HG03521 (cell line): ENCODE measurements around the gene GLIS1.

Experiments used
- ATAC-seq: cut with Tn5 transposase; IDR thresholded peaks from one replicate; pipeline ENCODE4 v1.9.1; 2021; ENCODE audit warnings: mild to moderate bottlenecking, moderate library complexity; ENCODE audit not compliant: unreplicated experiment

GLIS1 gene

DNA sequence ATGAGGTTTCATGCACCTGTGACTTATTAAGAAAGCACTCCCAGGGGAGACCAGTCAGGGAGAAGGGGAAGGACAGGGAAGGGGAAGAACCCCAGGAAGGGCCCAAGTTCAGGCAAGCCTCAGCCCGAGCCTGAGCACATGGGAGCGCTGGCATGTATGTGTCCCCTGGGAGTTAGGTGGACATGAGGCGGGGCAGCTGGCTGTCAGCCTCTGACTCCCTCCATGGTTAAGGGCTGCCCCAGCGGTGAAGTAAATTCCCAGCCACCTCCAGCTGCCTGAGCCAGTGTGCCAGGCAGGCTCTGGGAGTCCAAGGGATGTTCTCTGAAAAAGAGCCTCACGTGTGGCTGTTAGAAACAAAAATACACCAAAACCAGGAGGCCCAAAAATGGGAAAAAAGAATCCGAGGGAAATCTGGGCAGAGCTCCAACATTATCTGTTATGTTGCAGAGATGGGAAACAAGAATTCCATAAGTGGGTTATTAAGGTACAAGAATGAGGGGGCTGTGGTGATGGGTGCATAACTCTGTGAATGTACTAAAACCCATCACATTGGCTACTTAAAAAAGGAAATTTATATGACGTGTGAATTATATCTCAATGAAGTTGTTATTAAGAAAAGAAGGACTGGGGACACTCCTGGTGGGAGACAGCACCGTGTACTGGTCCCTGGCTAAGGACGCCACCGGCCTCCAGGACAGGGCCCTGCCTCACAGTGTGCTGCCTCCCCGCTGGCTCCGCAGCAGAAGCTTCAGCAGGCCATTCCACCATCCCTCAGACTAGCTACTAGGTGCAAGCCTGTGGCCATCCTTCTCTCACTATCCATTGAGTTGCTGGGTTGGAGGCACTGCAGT, 261.1 kb downstream of the GLIS1 start:
- ATAC-seq, result no peak

DNA sequence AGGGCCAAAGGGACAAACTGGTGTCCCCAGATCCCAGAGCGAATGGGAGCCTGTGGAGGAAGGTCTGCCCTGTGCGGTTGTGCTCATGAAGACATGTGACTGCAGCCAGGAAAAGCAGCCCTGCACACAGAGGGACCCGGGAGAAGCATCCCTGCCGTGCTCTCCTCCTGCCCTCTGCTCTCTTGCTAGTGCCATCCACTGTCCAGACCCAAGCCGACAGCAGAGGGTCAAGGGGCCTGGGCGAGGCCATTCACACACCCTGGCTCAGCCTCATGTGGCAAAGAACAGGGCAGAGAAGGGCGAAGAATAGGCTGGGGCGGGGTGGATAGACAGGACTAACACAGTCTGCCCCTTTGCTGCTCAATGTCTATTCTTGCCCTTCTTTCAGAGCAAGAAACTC, 262.4 kb downstream of the GLIS1 start:
- no peak for ATAC-seq

DNA sequence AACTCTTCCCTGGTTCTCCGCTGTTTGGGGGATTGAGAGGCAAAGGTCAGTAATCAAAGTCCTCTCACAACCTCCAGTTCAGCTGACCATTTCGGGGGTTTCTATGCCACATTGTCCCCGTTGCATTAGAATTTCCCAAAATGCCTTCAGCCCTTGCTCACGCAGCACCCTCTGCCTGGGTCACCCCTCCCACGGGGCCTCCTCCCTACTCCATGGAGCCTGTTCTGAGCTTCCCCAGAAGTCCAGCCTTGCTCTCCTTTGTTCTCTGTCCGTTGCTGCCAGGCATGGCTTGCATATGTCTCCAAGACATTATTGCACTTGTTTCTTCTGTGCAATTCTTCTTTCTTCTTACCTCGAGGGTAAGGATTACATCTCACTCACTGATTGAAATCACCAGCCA, 263.3 kb downstream of the GLIS1 start:
- ATAC-seq, result no peak

DNA sequence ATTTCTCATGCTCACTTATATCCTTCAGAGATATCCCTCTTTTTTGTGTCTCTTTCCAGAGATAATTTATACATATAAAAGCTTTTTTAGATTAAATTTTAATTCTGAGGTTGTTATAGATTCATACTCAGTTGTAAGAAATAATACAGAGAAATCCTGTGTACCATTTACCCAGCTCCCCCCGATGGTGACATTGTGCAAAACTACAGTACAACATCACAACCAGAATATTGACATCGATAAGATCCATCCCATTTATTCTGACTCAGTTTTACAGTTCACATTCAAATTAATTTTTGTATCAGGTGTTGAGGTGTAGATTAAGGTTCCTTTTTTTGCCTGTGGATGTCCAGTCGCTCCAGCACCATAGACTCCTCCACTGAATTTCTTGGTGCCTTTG, 265.5 kb downstream of the GLIS1 start:
- ATAC-seq, result no peak

DNA sequence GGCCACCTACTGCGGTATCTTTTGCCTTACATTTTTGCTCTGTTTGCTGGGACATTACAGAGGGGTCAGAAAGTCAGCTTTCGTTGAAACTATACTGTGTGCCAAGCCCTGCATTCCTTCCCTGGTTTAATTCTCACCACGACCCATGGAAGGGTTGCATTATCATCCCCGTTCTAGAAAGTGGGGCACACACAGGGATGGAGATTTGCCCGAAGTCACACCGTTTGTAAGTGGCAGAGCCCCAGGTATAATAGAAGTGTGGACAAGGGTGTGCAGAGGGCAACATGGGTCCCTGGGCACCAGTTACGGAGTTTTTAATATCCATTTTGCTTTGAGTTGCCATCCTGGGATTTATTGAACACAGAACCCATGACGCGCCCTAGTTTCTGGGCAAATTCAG, 268.0 kb downstream of the GLIS1 start:
- no peak for ATAC-seq

DNA sequence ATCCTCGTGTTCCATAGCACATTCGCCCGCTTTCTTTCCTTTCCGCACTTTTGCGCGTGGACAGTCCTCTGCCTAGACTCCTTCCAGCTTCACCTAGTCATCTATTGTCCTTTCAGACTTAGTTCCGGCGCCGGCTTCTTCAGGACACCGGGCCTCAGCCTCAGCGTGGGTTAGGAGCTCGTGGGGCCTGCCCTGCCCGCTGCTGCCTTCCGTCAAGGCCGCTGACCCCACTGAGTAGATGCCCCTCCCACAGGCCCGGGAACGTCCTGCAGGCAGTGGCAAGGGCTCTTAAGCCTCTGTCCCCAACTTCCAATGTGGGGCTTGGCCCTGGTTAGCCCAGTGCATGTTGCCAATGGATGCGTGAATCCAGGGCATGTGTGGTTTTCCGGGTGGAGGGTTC, 268.4 kb downstream of the GLIS1 start:
- ATAC-seq, result no peak

DNA sequence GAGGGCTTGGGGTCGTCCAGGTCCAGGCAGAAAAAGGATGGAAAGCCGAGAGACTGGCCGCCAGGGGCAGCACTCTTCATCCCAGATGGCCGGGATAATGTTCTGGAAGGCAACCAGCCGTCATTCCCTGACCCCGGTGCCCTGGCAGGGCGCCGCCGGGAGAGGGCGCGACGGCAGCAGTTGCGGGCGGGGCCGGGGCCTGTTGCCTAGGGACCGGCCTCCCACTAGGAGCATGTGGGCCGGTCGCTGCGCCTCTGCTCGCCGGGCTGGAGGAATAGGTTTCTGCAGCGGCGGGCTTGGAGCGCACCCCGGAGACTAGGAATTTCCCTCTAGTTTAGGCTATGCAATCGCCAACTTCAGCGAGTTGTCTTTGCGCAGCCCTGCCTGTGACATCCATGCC, 268.8 kb downstream of the GLIS1 start:
- no peak for ATAC-seq

DNA sequence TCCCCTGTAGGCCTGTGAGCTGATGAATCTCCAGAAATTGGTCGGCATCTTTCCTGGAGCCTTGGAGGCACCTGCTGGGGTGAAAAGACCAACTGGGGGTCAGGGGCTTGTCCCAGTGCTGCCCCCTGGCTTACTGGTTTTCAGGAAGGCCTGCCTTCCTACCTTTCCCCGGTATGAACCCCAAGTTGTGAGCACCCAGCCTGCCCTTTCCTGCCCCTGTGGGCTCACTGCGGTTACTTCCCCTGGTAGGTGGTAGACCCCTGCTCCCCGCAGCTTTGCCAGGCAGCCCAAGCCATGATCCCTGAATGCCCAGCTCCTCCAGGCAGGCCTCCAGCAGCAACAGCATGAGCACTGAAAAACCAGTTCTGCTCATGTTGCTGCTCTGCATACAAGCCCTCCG, 269.6 kb downstream of the GLIS1 start:
- ATAC-seq, result no peak

DNA sequence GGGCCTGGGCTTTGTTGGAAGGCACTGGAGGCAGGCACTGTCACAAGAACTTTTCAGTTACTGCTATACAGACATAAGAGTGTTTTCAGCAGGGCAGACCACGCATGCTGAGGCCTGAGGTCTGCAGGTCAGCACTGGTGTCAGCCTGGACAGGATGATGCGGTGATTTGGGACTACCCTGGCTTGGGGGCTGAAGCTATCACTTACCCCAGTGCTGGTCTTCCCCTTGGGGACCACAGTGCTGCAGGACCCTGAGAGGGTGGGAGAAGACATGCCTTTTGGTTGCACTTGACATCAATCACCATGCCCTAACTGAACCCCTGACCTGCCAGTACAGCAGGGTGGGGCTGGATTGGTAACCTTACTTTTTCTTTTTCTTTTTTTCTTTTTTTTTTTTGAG, 270.6 kb downstream of the GLIS1 start:
- no peak for ATAC-seq

DNA sequence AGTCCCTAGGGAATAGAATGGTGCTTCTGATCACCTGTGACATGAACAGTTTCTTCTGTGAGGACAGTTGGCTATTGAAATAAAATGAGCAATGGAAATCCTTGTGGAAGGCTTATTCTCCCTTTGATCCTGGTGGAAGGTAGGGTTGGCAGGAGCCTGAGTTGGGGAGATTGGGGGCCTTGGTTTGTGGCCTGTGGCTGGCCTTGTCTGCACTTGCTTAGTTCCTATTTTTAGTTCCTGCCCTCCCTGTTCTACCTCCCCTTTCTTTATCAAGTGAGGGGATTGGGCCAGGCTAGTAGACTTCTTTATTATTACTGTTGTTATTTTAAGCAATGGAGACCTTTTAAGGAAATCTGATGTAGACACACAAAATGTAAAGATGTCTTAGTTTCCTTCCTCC, 271.6 kb downstream of the GLIS1 start:
- no peak for ATAC-seq

DNA sequence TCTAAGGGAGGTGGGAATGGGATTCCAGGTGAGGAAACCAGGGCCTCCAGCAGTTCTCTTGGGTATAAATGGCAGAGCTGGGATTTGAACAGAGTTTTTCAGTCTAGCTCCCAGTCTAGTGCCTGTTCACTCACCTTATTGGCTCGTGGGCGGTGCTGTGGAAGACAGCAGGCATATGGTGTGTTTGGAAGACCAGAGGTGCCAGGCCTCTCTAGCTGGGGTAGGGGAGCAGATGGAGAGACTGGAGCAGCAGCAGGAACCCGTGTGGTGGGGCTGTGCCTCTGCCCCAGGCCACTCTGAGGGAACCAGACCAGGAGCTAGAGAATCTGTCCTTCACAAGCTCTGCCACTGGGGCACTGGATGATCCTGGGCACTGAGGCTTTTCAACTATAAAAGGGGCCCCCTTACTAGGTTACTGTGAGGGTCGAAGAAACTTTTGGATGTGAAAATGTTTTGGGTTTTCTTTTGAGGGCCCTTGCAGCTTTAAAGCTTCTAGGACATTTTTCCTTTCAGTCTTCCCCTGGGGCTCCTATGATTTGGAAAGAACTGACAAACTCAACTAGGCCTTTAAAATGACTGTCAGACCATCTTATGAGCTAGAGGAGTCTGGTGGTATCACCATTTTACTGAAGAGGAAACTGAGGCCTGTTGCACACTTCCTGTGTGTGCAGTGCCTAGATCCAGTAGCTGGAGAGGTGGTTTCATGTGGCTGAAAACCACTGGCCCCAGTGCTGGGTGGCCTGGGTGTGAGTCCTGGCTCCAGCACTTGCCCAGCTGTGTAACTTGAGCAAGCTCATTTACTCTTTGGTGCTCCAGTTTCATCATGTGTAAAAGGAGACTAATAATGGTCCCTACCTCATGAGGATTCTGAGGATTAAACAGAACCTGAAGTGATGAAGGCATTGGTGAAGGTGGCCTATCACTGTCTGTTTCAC, 273.7 kb downstream of the GLIS1 start:
- ATAC-seq, result no peak

DNA sequence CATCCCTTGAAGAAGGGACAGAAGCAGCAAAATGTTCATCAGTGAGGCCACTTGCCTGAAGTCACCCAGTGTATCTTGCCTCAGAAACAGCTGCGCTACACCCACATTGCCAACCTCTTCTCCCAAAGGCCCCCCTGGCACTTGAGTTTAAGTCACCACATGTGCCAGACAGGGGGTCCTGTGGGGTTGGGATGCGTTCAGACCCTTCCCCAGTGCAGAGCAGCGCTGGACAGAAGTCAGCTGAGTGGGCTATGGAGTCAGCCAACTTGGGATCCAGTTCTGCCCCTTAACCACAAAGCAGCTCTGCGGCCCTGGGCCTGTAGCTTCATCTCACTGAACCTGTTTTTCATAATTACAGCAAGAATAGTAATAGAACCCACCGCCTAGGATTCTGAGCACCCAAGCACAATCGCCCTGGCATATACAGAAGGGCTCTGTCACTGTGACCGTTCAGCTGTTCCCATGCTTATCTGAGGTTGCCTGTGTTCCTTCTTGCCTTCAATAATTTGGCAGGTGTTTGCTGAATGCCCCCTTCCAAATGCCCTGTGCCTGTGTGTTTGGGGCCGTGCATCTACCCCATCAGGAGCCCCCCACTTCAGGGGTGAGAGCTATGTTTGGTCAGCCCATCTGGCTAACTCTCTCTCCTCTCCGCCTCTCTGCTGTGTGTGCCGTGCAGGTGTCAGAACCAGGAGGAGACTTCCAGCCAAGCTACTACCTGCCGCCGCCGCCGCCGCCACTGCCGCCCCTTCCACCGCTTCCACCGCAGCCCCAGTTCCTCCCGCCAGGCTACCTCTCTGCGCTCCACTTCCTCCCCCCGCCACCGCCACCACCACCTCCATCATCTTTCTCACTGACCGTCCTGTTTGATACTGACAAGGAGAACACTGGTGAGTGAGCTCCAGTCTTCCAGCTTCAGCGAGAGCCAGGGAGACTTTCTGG, 274.7 kb downstream of the GLIS1 start:
- ATAC-seq, result no peak

DNA sequence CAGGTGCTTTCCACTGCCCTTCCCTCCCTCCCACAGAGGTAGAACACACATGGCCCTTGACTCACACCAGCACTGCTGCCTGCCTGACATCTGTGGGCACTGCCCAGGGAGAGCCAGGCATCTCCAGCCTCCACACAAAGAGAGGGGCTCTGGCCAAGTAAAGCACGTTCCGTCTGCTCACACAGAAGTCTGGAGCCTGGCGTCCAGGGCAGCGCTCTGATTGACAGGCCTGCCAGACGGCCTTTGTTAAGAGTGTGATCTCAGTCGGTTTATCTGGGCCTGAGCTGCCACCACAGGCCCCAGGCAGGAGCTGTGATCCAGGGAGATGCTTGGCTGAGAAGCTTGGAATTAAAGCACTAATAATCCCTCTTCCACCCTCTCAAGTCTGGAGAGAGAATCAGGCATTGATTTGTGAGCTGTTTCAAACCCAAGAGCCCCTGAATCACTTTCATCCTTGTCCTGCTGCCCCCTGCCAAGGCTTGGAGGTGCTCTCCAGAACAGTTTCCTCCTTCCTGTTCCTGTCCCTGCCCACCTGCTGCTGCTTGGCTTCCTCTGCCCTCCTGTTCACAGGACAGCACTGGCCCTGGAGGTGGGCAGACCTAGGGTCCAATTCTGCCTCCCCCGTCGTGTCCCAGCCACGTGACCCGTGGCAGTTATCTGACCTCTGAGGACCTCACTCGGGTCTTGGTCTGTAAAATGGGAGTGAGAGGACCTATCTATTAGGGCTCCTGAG, 276.0 kb downstream of the GLIS1 start:
- ATAC-seq, result no peak

DNA sequence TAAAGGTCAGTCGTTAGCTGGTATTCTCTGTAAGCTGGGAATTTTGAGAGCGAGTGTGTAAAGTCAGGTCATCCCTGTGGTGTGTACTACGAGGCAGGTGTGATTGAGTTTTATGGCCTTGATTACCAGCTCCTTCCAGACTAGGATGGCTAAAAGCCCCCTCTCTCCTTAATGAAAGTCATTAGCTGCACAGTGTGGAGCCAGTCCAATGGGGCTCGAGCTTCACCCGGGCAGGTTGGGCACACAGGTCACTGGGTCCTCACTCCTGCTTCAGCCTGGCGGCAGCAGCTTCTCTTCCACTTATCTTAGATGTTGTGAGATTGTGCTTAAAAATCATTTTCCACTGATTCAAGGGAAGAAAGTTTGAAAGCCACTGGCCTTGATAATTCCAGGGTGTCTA, 276.8 kb downstream of the GLIS1 start:
- ATAC-seq, result no peak

DNA sequence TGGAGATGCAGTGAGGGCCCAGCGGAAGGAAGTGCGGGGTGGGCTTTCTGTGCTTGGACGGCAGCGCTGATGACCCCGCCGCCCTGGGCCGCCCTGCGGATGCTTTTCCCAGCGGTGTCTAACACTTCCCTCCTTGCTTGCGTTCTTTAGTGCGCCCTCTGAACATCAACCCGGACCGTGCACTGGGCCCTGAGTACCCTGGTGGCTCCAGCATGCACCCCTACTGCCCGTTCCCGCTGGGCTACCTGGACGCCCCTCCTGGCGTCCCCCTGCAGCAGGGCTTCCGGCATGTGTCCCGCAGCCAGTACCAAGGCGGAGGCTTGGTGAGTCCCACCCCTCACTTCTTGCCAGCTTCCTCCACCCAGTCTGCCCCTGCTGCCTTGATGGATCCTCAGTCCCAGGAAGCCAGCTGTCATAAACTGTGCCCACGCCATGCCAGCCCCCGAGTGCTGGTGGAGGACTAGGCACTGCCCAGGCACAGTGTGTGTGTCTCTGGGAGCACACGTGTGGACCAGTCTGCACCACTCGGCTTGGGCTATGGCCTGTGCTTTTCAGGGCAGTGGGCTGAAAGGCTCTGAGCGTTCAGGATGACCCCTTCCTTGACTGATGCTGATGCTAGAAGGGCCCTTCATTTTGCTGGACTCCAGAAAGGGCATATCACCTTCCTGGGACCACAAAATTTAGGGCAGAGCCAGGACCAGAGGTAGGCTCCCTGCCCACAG, 277.5 kb downstream of the GLIS1 start:
- no peak for ATAC-seq

DNA sequence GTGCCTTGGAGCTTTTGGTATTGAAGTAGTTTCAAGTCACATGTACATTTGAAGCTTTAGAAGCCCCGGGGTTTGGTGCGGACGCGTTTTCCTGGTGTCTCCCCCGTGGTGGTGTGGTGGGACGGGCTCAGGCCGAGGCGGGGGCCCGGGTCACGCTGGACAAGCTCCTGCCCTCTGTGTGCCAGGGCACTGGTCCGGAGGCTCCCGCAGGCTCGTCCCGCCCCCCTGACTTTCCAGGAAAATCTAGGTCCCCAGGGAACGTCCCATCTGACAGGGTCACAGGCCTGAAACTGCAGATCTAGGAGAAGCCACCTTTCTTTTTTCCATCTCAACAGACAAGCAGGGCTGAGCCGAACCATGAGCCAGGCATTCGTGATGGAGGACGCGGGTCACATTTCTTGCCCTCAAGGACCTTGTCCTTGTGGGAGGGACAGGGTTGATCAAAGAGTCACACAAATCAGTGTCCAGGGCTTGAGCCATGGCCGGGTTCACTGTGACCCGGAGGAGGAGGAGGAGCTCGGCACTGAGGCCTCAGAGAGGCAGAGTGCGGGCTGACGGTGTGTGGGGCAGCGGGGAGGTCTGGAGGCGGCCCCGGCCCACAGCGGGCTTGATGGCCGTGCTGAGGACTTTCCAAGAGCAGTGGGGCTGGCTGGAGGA, 278.2 kb downstream of the GLIS1 start:
- ATAC-seq, result no peak

DNA sequence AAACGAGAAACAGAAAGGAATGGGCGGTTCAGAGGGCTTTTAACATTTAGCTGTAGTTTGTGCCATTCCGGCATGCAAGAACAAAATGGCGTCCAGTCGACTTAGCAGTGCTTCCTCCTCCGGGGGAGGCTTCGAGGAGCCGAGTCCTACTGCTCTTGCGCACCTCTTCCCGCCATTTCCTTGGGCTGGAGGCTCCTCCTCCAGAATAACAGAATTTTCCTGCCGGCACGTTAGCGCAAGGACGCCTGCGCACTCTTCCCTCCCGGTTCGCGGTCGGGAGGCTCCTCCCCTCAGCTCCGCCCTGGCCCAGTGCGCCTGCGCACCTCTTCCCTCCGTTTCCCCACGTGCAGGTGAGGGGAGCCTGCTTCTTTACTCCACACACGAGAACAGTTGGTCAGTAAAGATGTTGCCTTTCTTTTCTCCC, 278.7 kb downstream of the GLIS1 start:
- ATAC-seq, result no peak

DNA sequence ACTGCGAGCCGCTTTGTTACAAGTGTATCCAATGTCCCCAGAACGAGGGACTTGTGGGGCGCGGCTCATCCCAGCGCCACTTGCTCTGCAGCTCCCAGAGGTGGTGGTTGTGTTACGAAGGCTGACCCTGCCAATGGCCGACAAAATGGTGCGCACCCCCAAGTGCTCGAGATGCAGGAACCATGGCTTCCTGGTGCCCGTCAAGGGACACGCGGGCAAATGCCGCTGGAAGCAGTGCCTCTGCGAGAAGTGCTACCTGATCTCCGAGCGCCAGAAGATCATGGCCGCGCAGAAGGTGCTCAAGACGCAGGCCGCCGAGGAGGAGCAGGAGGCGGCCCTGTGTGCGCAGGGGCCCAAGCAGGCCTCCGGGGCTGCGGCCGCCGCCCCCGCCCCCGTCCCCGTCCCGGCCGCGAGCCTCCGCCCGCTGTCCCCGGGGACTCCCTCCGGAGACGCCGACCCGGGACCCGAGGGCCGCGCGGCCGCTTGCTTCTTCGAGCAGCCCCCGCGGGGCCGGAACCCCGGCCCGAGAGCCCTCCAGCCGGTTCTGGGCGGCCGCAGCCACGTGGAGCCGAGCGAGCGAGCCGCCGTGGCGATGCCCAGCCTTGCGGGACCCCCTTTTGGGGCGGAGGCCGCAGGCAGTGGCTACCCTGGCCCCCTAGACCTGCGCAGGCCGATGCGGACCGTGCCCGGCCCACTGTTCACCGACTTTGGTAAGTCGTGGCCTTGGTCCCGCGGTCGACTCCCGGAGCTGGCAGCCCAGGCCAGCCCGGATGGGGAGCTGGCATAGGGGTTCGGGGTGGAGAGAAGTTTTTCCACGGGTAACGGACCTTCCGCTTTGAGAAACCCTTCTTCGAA, 279.4 kb downstream of the GLIS1 start, which contains the start of gene DMRTB1:
DMRTB1 (plus strand) TSS at position 79 of the 855 bp plus-strand sequence; CDS start at position 134, 55 bp downstream.
- no peak for ATAC-seq
